Upper lobe of left lung (tissue), 4 donors: ENCODE results near the gene NGEF.
A peak's percentile ranks its signal among the peaks of the same experiment; 100 is the strongest.

ENCODE experiments used
- CTCF ChIP-seq, 6 experiments: fragments of 450-650 bp in 4 of 6; fragments of 200-600 bp in 2 of 6; sonication (generic) in 2 of 6; IDR thresholded peaks; one replicate each; pipeline ENCODE4 v1.5.1; 2016 to 2019; ENCODE audit warnings: antibody characterized with exemption in 6 of 6
- EP300 ChIP-seq, 4 donors: sonication (generic); formaldehyde crosslinking; IDR thresholded peaks; one replicate each; pipeline ENCODE4 v1.5.1; 2017; ENCODE audit warnings: antibody characterized with exemption in 4 of 4, control low read depth in 2 of 4
- POLR2A ChIP-seq, 4 donors: fragments of 450-650 bp; IDR thresholded peaks; one replicate each; pipeline ENCODE4 v1.5.1; 2016 to 2017; ENCODE audit warnings: antibody characterized with exemption in 4 of 4, mild to moderate bottlenecking in 2 of 4
- POLR2AphosphoS5 ChIP-seq, 2 donors: sonication (generic); formaldehyde crosslinking; IDR thresholded peaks; one replicate each; pipeline ENCODE4 v1.5.1; 2017; ENCODE audit warnings: antibody characterized with exemption in 2 of 2

- TF ChIP-seq CTCF (IDR thresholded peaks at IDR 0.05) (no peak), POLR2AphosphoS5 (IDR thresholded peaks at IDR 0.05) (peak in 1 of 2 donors; percentile 10), POLR2A (IDR thresholded peaks at IDR 0.05) (no peak), EP300 (IDR thresholded peaks at IDR 0.05) (no peak)
Observed at GRCh38 chr2:232950751-232951150, 62.3 kb downstream of the NGEF start.
